Lower leg skin (tissue), 3 donors: ENCODE results near the gene WARS2.

ENCODE experiments used
- POLR2A ChIP-seq, 2 donors: fragments of 450-650 bp; IDR thresholded peaks; one replicate each; pipeline ENCODE4 v1.6.1; 2016 to 2017; ENCODE audit warnings: antibody characterized with exemption in 2 of 2, mild to moderate bottlenecking in 1 of 2, moderate library complexity in 1 of 2
- TF ChIP-seq, protein P1 (sequence below), 3 donors: fragments of 450-650 bp; IDR thresholded peaks; one replicate each; pipeline ENCODE4 v1.5.1; 2016; ENCODE audit warnings: antibody characterized with exemption in 3 of 3, mild to moderate bottlenecking in 3 of 3, moderate library complexity in 2 of 3

GRCh38 chr1:119099775-119100174 lies 40.7 kb downstream of the WARS2 start:
- TF ChIP-seq, protein P1, sequence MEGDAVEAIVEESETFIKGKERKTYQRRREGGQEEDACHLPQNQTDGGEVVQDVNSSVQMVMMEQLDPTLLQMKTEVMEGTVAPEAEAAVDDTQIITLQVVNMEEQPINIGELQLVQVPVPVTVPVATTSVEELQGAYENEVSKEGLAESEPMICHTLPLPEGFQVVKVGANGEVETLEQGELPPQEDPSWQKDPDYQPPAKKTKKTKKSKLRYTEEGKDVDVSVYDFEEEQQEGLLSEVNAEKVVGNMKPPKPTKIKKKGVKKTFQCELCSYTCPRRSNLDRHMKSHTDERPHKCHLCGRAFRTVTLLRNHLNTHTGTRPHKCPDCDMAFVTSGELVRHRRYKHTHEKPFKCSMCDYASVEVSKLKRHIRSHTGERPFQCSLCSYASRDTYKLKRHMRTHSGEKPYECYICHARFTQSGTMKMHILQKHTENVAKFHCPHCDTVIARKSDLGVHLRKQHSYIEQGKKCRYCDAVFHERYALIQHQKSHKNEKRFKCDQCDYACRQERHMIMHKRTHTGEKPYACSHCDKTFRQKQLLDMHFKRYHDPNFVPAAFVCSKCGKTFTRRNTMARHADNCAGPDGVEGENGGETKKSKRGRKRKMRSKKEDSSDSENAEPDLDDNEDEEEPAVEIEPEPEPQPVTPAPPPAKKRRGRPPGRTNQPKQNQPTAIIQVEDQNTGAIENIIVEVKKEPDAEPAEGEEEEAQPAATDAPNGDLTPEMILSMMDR (IDR thresholded peaks at IDR 0.05): no peak
- no peak for TF ChIP-seq POLR2A (IDR thresholded peaks at IDR 0.05)
